ENCODE measurements around the gene SF3B5. TPM values are rescaled to one million over a fixed set of nuclear protein-coding genes. Genes with fewer than 3 reads are reported as not detected.
"Not testable (repeated sequence)": the region's sequence is repeated elsewhere in the genome, so short reads cannot be mapped to it uniquely, and the experiment has no call there.

The SF3B5 gene
- total RNA-seq, 1 donor from 2014 or later, result 54.7 TPM

- peak; percentile 85 for DNase-seq (ENCODE audit: low spot score)
Measured at GRCh38 chr6:144104898-144105487, 9.6 kb upstream of the SF3B5 start.

DNA sequence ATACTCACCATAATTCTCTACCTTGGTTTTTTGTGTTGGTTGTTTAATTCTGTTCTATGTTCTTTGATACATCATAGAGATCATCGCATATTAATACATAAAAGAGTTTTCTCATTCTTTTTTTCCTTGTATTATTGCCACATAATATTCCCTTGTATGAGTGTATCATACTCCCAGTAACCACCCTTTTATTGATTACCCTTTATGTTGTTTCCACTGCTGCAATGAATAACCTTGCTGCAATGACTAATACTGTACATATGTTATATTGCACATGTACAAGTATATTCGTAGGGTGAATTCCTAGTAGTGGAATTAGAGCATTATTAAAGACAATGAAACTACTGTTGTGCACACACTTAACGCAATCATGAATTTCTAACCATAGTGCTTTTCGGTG, 9.1 kb upstream of the SF3B5 start:
- no peak for DNase-seq (ENCODE audit: low spot score)

GRCh38 chr6:144103026-144103563, 7.7 kb upstream of the SF3B5 start:
- DNase-seq (ENCODE audit: low spot score), result no peak

DNA sequence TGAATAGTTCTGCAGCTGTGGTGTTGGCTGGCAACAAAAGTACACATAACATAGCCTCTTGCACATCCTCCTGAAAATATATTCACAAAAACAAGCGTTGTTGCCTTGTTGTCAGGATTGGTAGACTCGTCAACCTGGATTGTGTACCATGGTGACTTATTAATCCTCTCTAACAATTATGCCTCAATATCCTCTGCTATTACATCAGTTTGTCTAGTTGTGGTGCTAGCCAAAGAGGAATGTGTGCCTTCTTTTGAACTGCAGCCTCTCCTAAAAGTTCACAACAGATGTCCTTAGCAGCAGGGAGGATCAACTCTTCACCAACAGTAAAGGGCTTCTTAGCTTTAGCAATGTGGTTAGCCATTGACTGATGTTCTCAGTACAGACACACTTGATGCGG, 3.6 kb upstream of the SF3B5 start:
- no peak for DNase-seq (ENCODE audit: low spot score)

DNA sequence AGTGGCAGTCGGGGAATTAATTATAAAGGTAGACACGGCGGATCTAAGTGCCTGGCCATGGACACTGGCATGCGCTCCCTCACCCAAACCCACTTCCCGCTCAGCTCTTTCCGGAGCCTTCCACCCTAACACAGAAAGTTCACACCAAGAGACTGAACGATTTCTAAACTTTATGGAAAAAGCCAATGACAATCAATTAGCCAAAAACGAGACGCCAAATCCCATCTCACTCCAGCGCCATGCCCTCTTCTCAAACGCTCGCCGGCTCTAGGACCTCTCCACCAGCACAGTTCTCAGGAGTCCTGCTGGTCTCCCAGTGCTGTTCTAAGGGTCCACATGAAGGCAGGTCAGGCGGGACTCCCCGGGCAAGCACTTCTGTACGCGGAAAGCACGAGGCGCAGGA, 641 bp downstream of the SF3B5 start:
- DNase-seq (ENCODE audit: low spot score), result no peak

DNA sequence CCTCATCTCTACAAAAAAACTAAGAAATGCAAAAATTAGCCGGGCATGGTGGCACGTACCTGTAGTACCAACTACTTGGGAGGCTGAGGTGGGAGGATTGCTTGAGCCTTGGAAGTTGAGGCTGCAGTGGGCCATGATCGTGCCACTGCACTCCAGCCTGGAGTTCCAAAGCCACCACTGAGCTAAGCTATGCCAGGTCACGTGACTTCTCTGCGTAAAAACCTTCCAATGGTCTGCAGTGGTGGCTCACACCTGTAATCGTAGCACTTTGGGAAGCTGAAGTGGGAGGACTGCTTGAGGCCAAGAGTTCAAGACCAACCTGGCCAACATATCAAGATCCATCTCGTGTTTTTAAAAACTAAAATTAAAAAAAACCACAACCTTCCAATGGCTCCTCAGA, 1.7 kb downstream of the SF3B5 start:
- no peak for DNase-seq (ENCODE audit: low spot score)

DNA sequence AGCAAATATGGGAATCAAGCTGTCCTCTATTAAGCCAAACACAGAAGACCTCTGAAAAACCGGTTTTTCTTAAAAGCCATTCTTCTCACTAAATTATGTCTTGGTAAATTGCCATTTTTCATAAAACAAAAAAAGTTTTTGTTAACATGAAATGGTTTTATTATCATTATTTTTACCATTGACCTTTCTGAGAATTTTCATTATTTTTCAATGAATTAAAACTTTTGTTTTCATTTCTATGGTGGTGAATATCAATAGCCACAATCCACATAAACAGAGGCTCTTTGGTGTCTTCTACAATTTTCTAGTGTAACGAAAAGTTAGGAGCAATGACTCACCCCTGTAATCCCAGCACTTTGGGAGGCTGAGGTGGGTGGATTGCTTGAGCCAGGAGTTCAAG, 2.1 kb downstream of the SF3B5 start:
- no peak for DNase-seq (ENCODE audit: low spot score)

- no peak for DNase-seq (ENCODE audit: low spot score)
Measured at GRCh38 chr6:144090384-144090783, 5.0 kb downstream of the SF3B5 start.

DNA sequence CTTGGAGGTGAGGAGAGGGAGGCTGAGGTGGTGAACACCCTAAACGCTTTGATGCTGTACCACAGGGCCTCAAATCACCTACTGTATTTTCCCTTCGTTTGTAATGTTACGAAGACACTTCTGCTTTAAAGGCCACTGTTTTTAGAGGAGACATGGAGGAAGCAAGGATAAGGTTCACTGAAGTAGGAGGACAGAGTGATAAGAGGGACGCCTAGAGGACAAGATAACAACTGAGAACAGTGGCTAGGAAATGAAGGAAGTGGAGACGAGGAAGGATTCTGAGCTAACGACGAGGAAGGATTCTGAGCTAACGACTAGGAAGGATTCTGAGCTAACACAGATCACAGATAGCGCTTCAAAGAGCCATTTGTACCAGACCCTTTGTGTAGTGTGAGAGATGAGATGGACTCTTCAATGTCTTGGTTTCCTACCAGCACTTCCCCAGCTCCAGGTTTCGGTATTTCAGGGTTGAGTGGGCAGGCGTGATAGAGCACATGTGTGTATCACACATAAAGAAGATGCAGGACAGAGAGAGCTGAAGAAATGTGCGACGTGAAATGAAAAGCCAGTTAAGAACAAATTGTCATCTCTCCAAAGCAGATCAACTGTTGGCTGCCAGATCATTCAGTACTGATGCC, 7.5 kb downstream of the SF3B5 start:
- no peak for DNase-seq (ENCODE audit: low spot score)

DNA sequence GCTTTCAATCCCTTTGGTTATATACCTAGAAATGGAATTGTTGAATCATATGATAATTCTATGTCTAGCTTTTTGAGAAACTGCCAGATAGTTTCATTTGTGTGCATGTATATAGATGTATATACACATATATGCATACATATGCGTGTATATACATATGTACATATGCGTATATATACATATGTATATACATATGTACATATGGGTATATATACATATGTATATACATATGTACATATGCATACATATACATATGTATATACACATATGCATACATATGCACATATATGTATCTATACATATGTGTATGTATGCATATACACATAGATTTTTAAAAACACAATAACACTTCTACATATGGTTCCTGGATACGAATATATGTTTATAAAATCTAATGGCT, 8.4 kb downstream of the SF3B5 start:
- no peak for DNase-seq (ENCODE audit: low spot score)

GRCh38 chr6:144083172-144083571, 12.2 kb downstream of the SF3B5 start:
- DNase-seq (ENCODE audit: low spot score), result no peak

DNA sequence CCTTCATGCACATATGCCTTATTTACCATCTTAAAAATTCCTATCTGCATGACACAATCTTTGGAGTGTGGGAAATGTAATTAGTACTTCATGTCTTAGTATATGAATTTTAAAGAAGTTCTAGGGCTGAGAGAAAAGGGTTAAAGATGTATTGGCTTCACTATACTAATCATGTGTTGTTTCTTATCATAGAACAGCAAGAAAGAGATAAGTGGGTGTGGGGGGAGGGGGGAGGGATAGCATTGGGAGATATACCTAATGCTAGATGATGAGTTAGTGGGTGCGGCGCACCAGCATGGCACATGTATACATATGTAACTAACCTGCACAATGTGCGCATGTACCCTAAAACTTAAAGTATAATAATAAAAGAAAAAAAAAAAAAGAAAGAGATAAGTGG, 13.0 kb downstream of the SF3B5 start:
- DNase-seq (ENCODE audit: low spot score), result not testable (repeated sequence)

- DNase-seq (ENCODE audit: low spot score), result no peak
Measured at GRCh38 chr6:144077871-144078270, 17.5 kb downstream of the SF3B5 start.

GRCh38 chr6:144075875-144076274, 19.5 kb downstream of the SF3B5 start:
- no peak for DNase-seq (ENCODE audit: low spot score)

- DNase-seq (ENCODE audit: low spot score), result no peak
Measured at GRCh38 chr6:144075187-144075586, 20.2 kb downstream of the SF3B5 start.

- DNase-seq (ENCODE audit: low spot score), result no peak
Measured at GRCh38 chr6:144073024-144073423, 22.3 kb downstream of the SF3B5 start.

DNA sequence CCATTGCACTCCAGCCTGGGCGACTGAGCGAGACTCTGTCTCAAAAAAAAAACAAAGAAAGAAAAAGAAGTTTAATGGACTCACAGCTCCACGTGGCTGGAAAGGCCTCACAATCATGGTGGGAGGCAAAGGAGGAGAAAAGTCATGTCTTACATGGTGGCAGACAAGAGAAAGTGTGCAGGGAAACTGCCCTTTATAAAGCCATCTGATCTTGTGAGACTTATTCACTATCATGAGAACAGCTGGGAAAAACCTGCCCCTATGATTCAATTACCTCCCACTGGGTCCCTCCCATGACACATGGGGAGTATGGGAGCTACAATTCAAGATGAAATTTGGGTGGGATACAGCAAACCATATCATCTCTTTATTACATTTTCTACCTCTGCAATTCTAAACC, 25.9 kb downstream of the SF3B5 start:
- no peak for DNase-seq (ENCODE audit: low spot score)

GRCh38 chr6:144068794-144069193, 26.6 kb downstream of the SF3B5 start:
- no peak for DNase-seq (ENCODE audit: low spot score)

- no peak for DNase-seq (ENCODE audit: low spot score)
Measured at GRCh38 chr6:144066741-144067484, 28.5 kb downstream of the SF3B5 start.

GRCh38 chr6:144066255-144066654, 29.1 kb downstream of the SF3B5 start:
- DNase-seq (ENCODE audit: low spot score), result no peak

DNA sequence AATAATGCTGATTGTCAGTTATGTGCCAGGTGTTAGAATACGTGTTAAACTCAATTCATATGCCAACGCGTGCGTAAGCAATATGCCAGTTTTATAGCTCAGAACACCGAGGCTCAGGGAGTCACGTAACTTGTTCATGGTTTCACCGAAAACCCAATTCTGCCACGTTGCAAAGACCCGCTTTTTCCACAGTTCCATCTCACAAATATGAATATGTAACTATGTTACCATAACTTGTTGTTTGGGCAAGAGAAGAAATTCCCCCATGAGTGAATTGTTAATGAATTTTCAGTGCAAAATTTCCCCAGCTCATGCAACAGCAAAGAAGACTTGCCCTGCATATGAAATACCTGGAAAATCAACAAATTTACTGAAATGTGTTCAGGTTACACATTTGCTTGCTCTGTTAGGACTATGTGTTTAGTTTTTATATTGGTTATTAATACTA, 30.1 kb downstream of the SF3B5 start:
- DNase-seq (ENCODE audit: low spot score), result no peak

GRCh38 chr6:144064402-144065212, 30.8 kb downstream of the SF3B5 start:
- peak; percentile 9 for DNase-seq (ENCODE audit: low spot score)
